ENCODE results near the gene CPT1A.

CPT1A gene

GRCh38 chr11:68759991-68760390 is 81.7 kb downstream of the CPT1A start:
- no peak for DNase-seq (ENCODE audit: low read depth in 3 of 3)

- no peak for DNase-seq (ENCODE audit: low read depth in 3 of 3)
Measured at GRCh38 chr11:68757711-68758110, 84.0 kb downstream of the CPT1A start.

- DNase-seq (ENCODE audit: low read depth in 3 of 3) = no peak
Measured at GRCh38 chr11:68756171-68756766, 85.4 kb downstream of the CPT1A start.

GRCh38 chr11:68753300-68753699 is 88.4 kb downstream of the CPT1A start:
- no peak for DNase-seq (ENCODE audit: low read depth in 3 of 3)

- DNase-seq (ENCODE audit: low read depth in 3 of 3) = peak; percentile 89 to 93 (median 91)
Measured at GRCh38 chr11:68751331-68751856, 90.3 kb downstream of the CPT1A start, which contains the start of gene TESMIN. Gene TESMIN, minus strand, starts transcription at chr11:68751520. Its CDS starts 860 bp downstream, at chr11:68750660.

- DNase-seq (ENCODE audit: low read depth in 3 of 3) = no peak
Measured at GRCh38 chr11:68751004-68751325, 90.8 kb downstream of the CPT1A start.

GRCh38 chr11:68750195-68751003 is 91.3 kb downstream of the CPT1A start:
- DNase-seq (ENCODE audit: low read depth in 3 of 3) = no peak

GRCh38 chr11:68749229-68750123 is 92.2 kb downstream of the CPT1A start:
- DNase-seq (ENCODE audit: low read depth in 3 of 3) = no peak

GRCh38 chr11:68748061-68748460 is 93.7 kb downstream of the CPT1A start:
- no peak for DNase-seq (ENCODE audit: low read depth in 3 of 3)

- no peak for DNase-seq (ENCODE audit: low read depth in 3 of 3)
Measured at GRCh38 chr11:68743539-68743938, 98.2 kb downstream of the CPT1A start.

GRCh38 chr11:68741463-68741862 is 100.3 kb downstream of the CPT1A start:
- no peak for DNase-seq (ENCODE audit: low read depth in 3 of 3)

- no peak for DNase-seq (ENCODE audit: low read depth in 3 of 3)
Measured at GRCh38 chr11:68735646-68736045, 106.1 kb downstream of the CPT1A start.

GRCh38 chr11:68735125-68735524 is 106.6 kb downstream of the CPT1A start:
- no peak for DNase-seq (ENCODE audit: low read depth in 3 of 3)

GRCh38 chr11:68734111-68734510 is 107.6 kb downstream of the CPT1A start:
- DNase-seq (ENCODE audit: low read depth in 3 of 3) = no peak

GRCh38 chr11:68727783-68728182 is 113.9 kb downstream of the CPT1A start:
- DNase-seq (ENCODE audit: low read depth in 3 of 3) = no peak

GRCh38 chr11:68724293-68724692 is 117.4 kb downstream of the CPT1A start:
- DNase-seq (ENCODE audit: low read depth in 3 of 3) = no peak

GRCh38 chr11:68722143-68722542 is 119.6 kb downstream of the CPT1A start:
- DNase-seq (ENCODE audit: low read depth in 3 of 3) = no peak

GRCh38 chr11:68721075-68721474 is 120.6 kb downstream of the CPT1A start:
- DNase-seq (ENCODE audit: low read depth in 3 of 3) = no peak

GRCh38 chr11:68715456-68716122 is 126.1 kb downstream of the CPT1A start:
- DNase-seq (ENCODE audit: low read depth in 3 of 3) = no peak

- no peak for DNase-seq (ENCODE audit: low read depth in 3 of 3)
Measured at GRCh38 chr11:68714060-68714856, 127.5 kb downstream of the CPT1A start.

- no peak for DNase-seq (ENCODE audit: low read depth in 3 of 3)
Measured at GRCh38 chr11:68711114-68711513, 130.6 kb downstream of the CPT1A start.

Measured in stimulated activated CD4-positive, alpha-beta T cell treated with anti-CD3 and anti-CD28 coated beads, TNF-alpha, amount 100 ng/mL, for 4 hours (primary cell).